GM12878 (cell line): ENCODE data around the gene SLCO3A1. TPM values are rescaled to one million over a fixed set of nuclear protein-coding genes. Genes with fewer than 3 reads are reported as not detected.

Experiments
- ATAC-seq: fragments of 200-7000 bp; cut with Tn5 transposase; 3 replicates; pipeline ENCODE4 v1.9.1; 2020; ENCODE audit warnings: mild to moderate bottlenecking, moderate library complexity
- BruUV-seq: library from RNA; stranded (reverse); fragments of 400-500 nt; replicated peaks from 2 replicates; lab custom pipeline; 2021; lab: Mats Ljungman, UMichigan
- CTCF ChIA-PET: fragments of 300-600 bp; sonication (Branson Sonifier 250); formaldehyde crosslinking; extraction: SDS; loops from one replicate; lab custom pipeline; 2021; ENCODE audit warnings: inconsistent platforms; lab: Yijun Ruan, JAX
- POLR2A ChIA-PET: fragments of 350-600 bp; formaldehyde crosslinking; extraction: SDS; loops from one replicate; lab custom pipeline; 2021; ENCODE audit warnings: inconsistent platforms; lab: Charles Lee
- RAD21 ChIA-PET: fragments of 300-600 bp; sonication (Branson Sonifier 250); formaldehyde crosslinking; loops from one replicate; lab custom pipeline; 2023; ENCODE audit warnings: antibody characterized with exemption; ENCODE audit not compliant: unreplicated experiment; lab: Charles Lee
- SMC1A ChIA-PET: fragments of 300-600 bp; sonication (Branson Sonifier 250); formaldehyde crosslinking; loops from one replicate; lab custom pipeline; 2023; ENCODE audit not compliant: unreplicated experiment, uncharacterized antibody; lab: Charles Lee
- DNase-seq: peaks from one replicate; pipeline ENCODE4 v3.0.0-alpha.2; 2011; ENCODE audit warnings: low read depth, low spot score
- FAIRE-seq: peaks from 3 replicates; lab custom pipeline; 2011; peaks lifted over from hg19 to GRCh38; lab: Jason Lieb, UNC
- H2AFZ ChIP-seq: 2 replicates; pipeline ENCODE4 v1.6.0; 2011; ENCODE audit warnings: low read depth, low read length, control low read depth; ENCODE audit not compliant: control insufficient read depth
- H3K27ac ChIP-seq: 2 replicates; pipeline ENCODE4 v1.5.1; 2011; ENCODE audit warnings: control low read depth; ENCODE audit not compliant: control insufficient read depth, insufficient read depth
- H3K27me3 ChIP-seq, 2 experiments: replicated peaks in 1 of 2; 2 replicates each; pipeline versions ENCODE4 v1.6.0 to v1.6.1; 2011; ENCODE audit warnings: low read length in 1 of 2; ENCODE audit not compliant: control insufficient read depth in 2 of 2, insufficient read depth in 2 of 2
- H3K36me3 ChIP-seq, 2 experiments: 2 replicates each; pipeline ENCODE4 v1.5.1; 2011; ENCODE audit warnings: low read length in 1 of 2; ENCODE audit not compliant: control insufficient read depth in 2 of 2, insufficient read depth in 2 of 2
- H3K4me1 ChIP-seq: 2 replicates; pipeline ENCODE4 v1.6.1; 2011; ENCODE audit warnings: mild to moderate bottlenecking, low read length, moderate library complexity, mixed read lengths; ENCODE audit not compliant: control insufficient read depth, insufficient read depth
- H3K4me2 ChIP-seq: 2 replicates; pipeline ENCODE4 v1.6.0; 2011; ENCODE audit warnings: control low read depth; ENCODE audit not compliant: control insufficient read depth, insufficient read depth
- H3K4me3 ChIP-seq: fragments of 200-600 bp; sonication (generic); 2 replicates; pipeline ENCODE4 v1.5.1; 2016
- H3K79me2 ChIP-seq: 2 replicates; pipeline ENCODE4 v1.6.0; 2011; ENCODE audit warnings: low read length; ENCODE audit not compliant: control insufficient read depth, insufficient read depth
- H3K9ac ChIP-seq: 2 replicates; pipeline ENCODE4 v1.8.0; 2011; ENCODE audit warnings: low read length, control low read depth, mixed read lengths; ENCODE audit not compliant: control insufficient read depth, insufficient read depth
- H3K9me3 ChIP-seq: replicated peaks from 3 replicates; pipeline ENCODE4 v1.5.1; 2011; ENCODE audit warnings: mild to moderate bottlenecking, low read length; ENCODE audit not compliant: control insufficient read depth, insufficient read depth
- H4K20me1 ChIP-seq: 2 replicates; pipeline ENCODE4 v1.6.0; 2011; ENCODE audit not compliant: control insufficient read depth, insufficient read depth
- ESRRA ChIP-seq: IDR thresholded peaks from 2 replicates; pipeline ENCODE4 v1.6.1; 2012; ENCODE audit warnings: mild to moderate bottlenecking, low read length, improper control_type of control experiment
- EZH2 ChIP-seq: IDR thresholded peaks from 2 replicates; pipeline ENCODE4 v1.6.1; 2012; ENCODE audit warnings: low read depth, mild to moderate bottlenecking, control low read depth, inconsistent platforms, low read length, borderline replicate concordance; ENCODE audit not compliant: control insufficient read depth
- FOS ChIP-seq: IDR thresholded peaks from 3 replicates; pipeline ENCODE4 v1.6.1; 2011; ENCODE audit warnings: borderline replicate concordance; ENCODE audit not compliant: insufficient read length; ENCODE audit errors: extremely low read depth
- STAT3 ChIP-seq: IDR thresholded peaks from 2 replicates; pipeline ENCODE4 v1.6.1; 2011; ENCODE audit warnings: low read depth, low read length, improper control_type of control experiment
- ZBTB11 ChIP-seq: fragments of 450-650 bp; formaldehyde crosslinking; IDR thresholded peaks from 2 replicates; pipeline ENCODE4 v1.5.0; 2022; ENCODE audit warnings: mild to moderate bottlenecking, missing genetic modification characterization
- ZNF217 ChIP-seq: fragments of 450-650 bp; IDR thresholded peaks from 2 replicates; pipeline ENCODE4 v1.6.1; 2017; ENCODE audit warnings: antibody characterized with exemption, mild to moderate bottlenecking
- WGBS: methylation state at CpG from one replicate; pipeline ENCODE4 v1.1.6; 2016; ENCODE audit warnings: low lambda C conversion rate; ENCODE audit not compliant: insufficient replicate concordance, insufficient coverage; ENCODE audit errors: missing lambda C conversion rate; 5-methylcytosine and 5-hydroxymethylcytosine counted together
- in situ Hi-C: fragments of 300-500 bp; cut with MboI; formaldehyde crosslinking; loops from 9 replicates; pipeline ENCODE4 v1.14.3; 2018; ENCODE audit warnings: mixed read lengths
- intact Hi-C: fragments of 100-400 bp; cut with micrococcal nuclease; formaldehyde crosslinking; loops from one replicate; pipeline ENCODE4 v1.14.2; 2022; ENCODE audit not compliant: unreplicated experiment
- polyA plus RNA-seq, 11 experiments: library from polyadenylated mRNA; depleted of rRNA in 4 of 11; unstranded in 6 of 11; stranded (reverse) in 5 of 11; fragments of >200 nt; fragmentation: Nextera tagmentation in 4 of 11; fragmentation: Illumina TruSeq in 1 of 11; extraction: Ambion mirVana in 4 of 11; extraction: Trizol in 1 of 11; gene quantifications; 1 replicate in 1 of 11; 2 replicates in 10 of 11; pipeline versions ENCODE4 v1.2.1 to v1.2.3, GENCODE V29; 2011 to 2016; ENCODE audit warnings: inconsistent platforms in 2 of 11, missing spikeins in 2 of 11, low read depth in 1 of 11
- total RNA-seq, 4 experiments: library from RNA; depleted of rRNA in 3 of 4; stranded (reverse); fragments of >200 nt in 3 of 4; fragmentation: Illumina TruSeq in 1 of 4; extraction: Trizol in 1 of 4; gene quantifications; 2 replicates each; pipeline versions ENCODE4 v1.2.1 to v1.2.3, GENCODE V29; 2013 to 2021

SLCO3A1 gene
- total and polyA plus RNA-seq, 10 of the 15 experiments (the other 5 are each of a cell fraction or from before 2014, with no cell fraction given) = 0.05 to 5.9 (median 0.31) TPM

GRCh38 chr15:92159481-92159880, 306.0 kb downstream of the SLCO3A1 start:
- no peaks in the 10 kb centered on the region for H3K36me3 ChIP-seq
- intact Hi-C loops = no loop called here
- BruUV-seq = no TSS peak
- no peaks in the 10 kb centered on the region for H3K79me2 ChIP-seq
- no peak for DNase-seq
- SMC1A ChIA-PET = no interaction called here
- H3K27me3 ChIP-seq = no peaks in the 10 kb centered on the region
- WGBS = 64% methylated on average over 2 of the region's 2 CpGs
- RAD21 ChIA-PET = interaction anchor here (0.7 kb wide), 1 partner anchor 387 kb away, joined by 3 read pairs; no protein-coding TSS in a partner anchor
- TF ChIP-seq FOS (no peak), STAT3 (no peak), ZBTB11 (no peak), ZNF217 (no peak), ESRRA (no peak), EZH2 (no peak)
- TF ChIP-seq, all 136 proteins: peak for 0
- ChIA-PET CTCF (no interaction called here), POLR2A (interaction anchor here (0.7 kb wide), 1 partner anchor 26 kb away, joined by 3 read pairs; no protein-coding TSS in a partner anchor)
- in situ Hi-C loops = no loop called here
- no peak overlapping the region for H3K4me2 ChIP-seq
- no peak overlapping the region for H3K9ac ChIP-seq
- no peak overlapping the region for H3K4me3 ChIP-seq
- FAIRE-seq (no peak), ATAC-seq (no peak)
- no peaks in the 10 kb centered on the region for H4K20me1 ChIP-seq
- H3K27ac ChIP-seq = no peak overlapping the region
- peaks cover 19% of the 10 kb centered on the region for H3K4me1 ChIP-seq
- no peaks in the 10 kb centered on the region for H3K9me3 ChIP-seq
- H2AFZ ChIP-seq = no peak overlapping the region
